ENCODE measurements around the gene C3orf18.

C3orf18 gene

GRCh38 chr3:50600141-50600753 is 32.7 kb upstream of the C3orf18 start:
- DNase-seq = no peak
- H3K27me3 ChIP-seq (ENCODE audit: insufficient read depth, low read depth, severe bottlenecking) = no peaks in the 10 kb centered on the region
- TF ChIP-seq, protein P1, sequence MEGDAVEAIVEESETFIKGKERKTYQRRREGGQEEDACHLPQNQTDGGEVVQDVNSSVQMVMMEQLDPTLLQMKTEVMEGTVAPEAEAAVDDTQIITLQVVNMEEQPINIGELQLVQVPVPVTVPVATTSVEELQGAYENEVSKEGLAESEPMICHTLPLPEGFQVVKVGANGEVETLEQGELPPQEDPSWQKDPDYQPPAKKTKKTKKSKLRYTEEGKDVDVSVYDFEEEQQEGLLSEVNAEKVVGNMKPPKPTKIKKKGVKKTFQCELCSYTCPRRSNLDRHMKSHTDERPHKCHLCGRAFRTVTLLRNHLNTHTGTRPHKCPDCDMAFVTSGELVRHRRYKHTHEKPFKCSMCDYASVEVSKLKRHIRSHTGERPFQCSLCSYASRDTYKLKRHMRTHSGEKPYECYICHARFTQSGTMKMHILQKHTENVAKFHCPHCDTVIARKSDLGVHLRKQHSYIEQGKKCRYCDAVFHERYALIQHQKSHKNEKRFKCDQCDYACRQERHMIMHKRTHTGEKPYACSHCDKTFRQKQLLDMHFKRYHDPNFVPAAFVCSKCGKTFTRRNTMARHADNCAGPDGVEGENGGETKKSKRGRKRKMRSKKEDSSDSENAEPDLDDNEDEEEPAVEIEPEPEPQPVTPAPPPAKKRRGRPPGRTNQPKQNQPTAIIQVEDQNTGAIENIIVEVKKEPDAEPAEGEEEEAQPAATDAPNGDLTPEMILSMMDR (IDR thresholded peaks at IDR 0.05; ENCODE audit: low read depth, low read length) = no peak
- H3K9me3 ChIP-seq (ENCODE audit: severe bottlenecking) = no peaks in the 10 kb centered on the region
- no peak overlapping the region for H3K27ac ChIP-seq
- H3K4me3 ChIP-seq (ENCODE audit: low read depth, low read length) = no peak overlapping the region
- H3K36me3 ChIP-seq = no peaks in the 10 kb centered on the region

GRCh38 chr3:50599716-50600118 is 32.2 kb upstream of the C3orf18 start:
- TF ChIP-seq, protein P1 (IDR thresholded peaks at IDR 0.05; ENCODE audit: low read depth, low read length) = no peak
- no peak overlapping the region for H3K4me3 ChIP-seq (ENCODE audit: low read depth, low read length)
- H3K36me3 ChIP-seq = no peaks in the 10 kb centered on the region
- DNase-seq = no peak
- H3K9me3 ChIP-seq (ENCODE audit: severe bottlenecking) = no peaks in the 10 kb centered on the region
- no peak overlapping the region for H3K27ac ChIP-seq
- H3K27me3 ChIP-seq (ENCODE audit: insufficient read depth, low read depth, severe bottlenecking) = no peaks in the 10 kb centered on the region

DNA sequence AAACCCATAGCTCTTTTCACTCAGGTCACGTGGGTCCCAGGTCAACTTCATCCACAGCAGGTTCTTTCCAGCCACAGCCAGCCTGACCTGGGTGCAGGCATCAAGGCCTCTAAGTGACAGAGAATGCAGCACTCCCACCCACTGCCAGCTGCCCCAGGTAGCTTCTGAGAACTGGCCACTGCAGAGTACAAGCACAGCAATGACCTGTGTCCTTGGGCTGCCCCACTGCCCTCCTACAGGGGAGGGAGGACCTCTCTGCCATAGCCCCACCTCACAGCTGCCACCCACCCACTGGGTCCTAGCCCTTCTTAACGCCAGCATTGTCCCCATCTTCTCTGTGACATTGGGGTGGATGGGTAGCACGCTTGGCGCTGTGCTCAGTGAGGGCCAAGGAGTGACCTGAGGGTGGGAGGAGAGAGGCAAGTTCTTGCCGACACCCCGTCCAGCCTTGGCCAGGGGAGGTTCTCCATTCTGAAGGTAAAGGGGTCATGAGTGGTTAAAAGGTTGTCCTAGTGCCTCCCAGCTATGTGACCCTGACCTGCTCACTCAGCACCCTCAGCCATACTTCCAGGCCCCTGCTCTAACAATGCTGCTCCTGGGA is 31.7 kb upstream of the C3orf18 start:
- TF ChIP-seq, protein P1 (IDR thresholded peaks at IDR 0.05; ENCODE audit: low read depth, low read length) = no peak
- Histone ChIP-seq H3K36me3 (no peaks in the 10 kb centered on the region), H3K27me3 (ENCODE audit: insufficient read depth, low read depth, severe bottlenecking) (no peaks in the 10 kb centered on the region), H3K27ac (no peak overlapping the region), H3K4me3 (ENCODE audit: low read depth, low read length) (no peak overlapping the region), H3K9me3 (ENCODE audit: severe bottlenecking) (no peaks in the 10 kb centered on the region)
- DNase-seq = no peak

DNA sequence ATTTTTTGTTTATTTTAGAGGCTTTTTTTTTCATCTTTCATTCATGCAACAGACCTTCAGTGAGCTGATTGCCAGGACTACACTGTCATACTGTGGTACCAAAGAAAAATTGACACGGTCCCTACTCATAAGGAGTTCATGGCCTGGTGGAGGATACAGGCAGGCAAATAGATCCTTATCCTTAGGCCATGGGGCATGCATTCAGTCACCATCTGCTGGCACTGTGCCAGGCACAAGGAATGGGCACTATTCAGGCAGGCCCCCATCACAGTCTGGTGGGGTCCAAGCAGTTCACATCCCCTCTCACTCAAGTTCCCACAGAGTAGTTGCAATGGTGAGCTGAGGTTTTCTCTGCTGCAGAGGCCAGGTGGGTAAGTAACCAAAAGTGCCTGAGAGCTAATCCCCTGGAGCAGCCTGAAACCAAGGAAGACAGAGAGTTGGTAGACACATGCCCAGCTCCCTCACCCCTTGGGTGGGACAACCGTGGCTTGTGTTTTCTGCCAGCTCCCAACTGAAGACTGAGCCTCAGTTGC is 26.8 kb upstream of the C3orf18 start:
- Histone ChIP-seq H3K9me3 (ENCODE audit: severe bottlenecking) (no peaks in the 10 kb centered on the region), H3K27me3 (ENCODE audit: insufficient read depth, low read depth, severe bottlenecking) (no peaks in the 10 kb centered on the region), H3K36me3 (no peaks in the 10 kb centered on the region), H3K27ac (no peak overlapping the region), H3K4me3 (ENCODE audit: low read depth, low read length) (no peak overlapping the region)
- no peak for DNase-seq
- TF ChIP-seq, protein P1 (IDR thresholded peaks at IDR 0.05; ENCODE audit: low read depth, low read length) = no peak

GRCh38 chr3:50592568-50592967 is 25.0 kb upstream of the C3orf18 start:
- Histone ChIP-seq H3K9me3 (ENCODE audit: severe bottlenecking) (no peaks in the 10 kb centered on the region), H3K27ac (no peak overlapping the region), H3K4me3 (ENCODE audit: low read depth, low read length) (no peak overlapping the region), H3K36me3 (no peaks in the 10 kb centered on the region), H3K27me3 (ENCODE audit: insufficient read depth, low read depth, severe bottlenecking) (no peaks in the 10 kb centered on the region)
- TF ChIP-seq, protein P1 (IDR thresholded peaks at IDR 0.05; ENCODE audit: low read depth, low read length) = no peak
- DNase-seq = no peak
